Measurements from ENCODE around the gene GPX2. TPM values are rescaled to one million over a fixed set of nuclear protein-coding genes. Genes with fewer than 3 reads are reported as not detected.

Gene GPX2
- total RNA-seq, 1 donor from 2014 or later, result 0.63 TPM

GRCh38 chr14:64932231-64932630 is 10.3 kb downstream of the GPX2 start:
- H3K27me3 Mint-ChIP-seq (ENCODE audit: low read depth), result no peaks in the 10 kb centered on the region
- H3K4me1 Mint-ChIP-seq, result peaks cover 20% of the 10 kb centered on the region
- no peak overlapping the region for H3K4me3 Mint-ChIP-seq
- H3K27ac Mint-ChIP-seq, result no peak overlapping the region
- no peaks in the 10 kb centered on the region for H3K9me3 Mint-ChIP-seq
- no peak for DNase-seq (ENCODE audit: low spot score in 2 of 2, unreplicated experiment in 2 of 2)
- H3K36me3 Mint-ChIP-seq, result peaks cover 18% of the 10 kb centered on the region
- TF ChIP-seq, protein P1, sequence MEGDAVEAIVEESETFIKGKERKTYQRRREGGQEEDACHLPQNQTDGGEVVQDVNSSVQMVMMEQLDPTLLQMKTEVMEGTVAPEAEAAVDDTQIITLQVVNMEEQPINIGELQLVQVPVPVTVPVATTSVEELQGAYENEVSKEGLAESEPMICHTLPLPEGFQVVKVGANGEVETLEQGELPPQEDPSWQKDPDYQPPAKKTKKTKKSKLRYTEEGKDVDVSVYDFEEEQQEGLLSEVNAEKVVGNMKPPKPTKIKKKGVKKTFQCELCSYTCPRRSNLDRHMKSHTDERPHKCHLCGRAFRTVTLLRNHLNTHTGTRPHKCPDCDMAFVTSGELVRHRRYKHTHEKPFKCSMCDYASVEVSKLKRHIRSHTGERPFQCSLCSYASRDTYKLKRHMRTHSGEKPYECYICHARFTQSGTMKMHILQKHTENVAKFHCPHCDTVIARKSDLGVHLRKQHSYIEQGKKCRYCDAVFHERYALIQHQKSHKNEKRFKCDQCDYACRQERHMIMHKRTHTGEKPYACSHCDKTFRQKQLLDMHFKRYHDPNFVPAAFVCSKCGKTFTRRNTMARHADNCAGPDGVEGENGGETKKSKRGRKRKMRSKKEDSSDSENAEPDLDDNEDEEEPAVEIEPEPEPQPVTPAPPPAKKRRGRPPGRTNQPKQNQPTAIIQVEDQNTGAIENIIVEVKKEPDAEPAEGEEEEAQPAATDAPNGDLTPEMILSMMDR (IDR thresholded peaks at IDR 0.05; ENCODE audit: unreplicated experiment), result no peak

DNA sequence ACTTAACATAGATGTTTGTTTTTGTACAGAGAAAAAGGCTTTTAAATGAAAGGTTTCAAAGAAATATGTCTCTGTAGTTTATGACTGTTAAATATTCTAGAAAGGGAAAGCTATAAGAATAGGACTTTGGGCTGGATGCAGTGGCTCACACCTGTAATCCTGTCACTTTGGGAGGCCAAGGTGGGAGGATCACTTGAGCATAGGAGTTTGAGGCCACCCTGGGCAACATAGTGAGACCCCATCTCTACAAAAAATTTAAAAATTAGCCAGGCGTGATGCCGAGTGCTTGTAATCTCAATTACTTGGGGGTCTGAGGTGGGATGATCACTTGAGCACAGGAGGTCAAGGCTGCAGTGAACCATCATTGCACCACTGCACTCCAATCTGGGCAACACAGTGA is 11.4 kb downstream of the GPX2 start:
- Mint-ChIP-seq H3K27ac (no peak overlapping the region), H3K4me3 (no peak overlapping the region), H3K9me3 (no peaks in the 10 kb centered on the region), H3K27me3 (ENCODE audit: low read depth) (no peaks in the 10 kb centered on the region), H3K36me3 (peaks cover 23% of the 10 kb centered on the region), H3K4me1 (peaks cover 9% of the 10 kb centered on the region)
- no peak for DNase-seq (ENCODE audit: low spot score in 2 of 2, unreplicated experiment in 2 of 2)
- TF ChIP-seq, protein P1 (IDR thresholded peaks at IDR 0.05; ENCODE audit: unreplicated experiment), result no peak

- no peak for DNase-seq (ENCODE audit: low spot score in 2 of 2, unreplicated experiment in 2 of 2)
- Mint-ChIP-seq H3K27ac (peak overlapping the region; percentile 72), H3K4me1 (peaks cover 4% of the 10 kb centered on the region), H3K36me3 (peaks cover 25% of the 10 kb centered on the region), H3K27me3 (ENCODE audit: low read depth) (no peaks in the 10 kb centered on the region), H3K9me3 (no peaks in the 10 kb centered on the region), H3K4me3 (no peak overlapping the region)
- TF ChIP-seq, protein P1 (IDR thresholded peaks at IDR 0.05; ENCODE audit: unreplicated experiment), result no peak
Measured at GRCh38 chr14:64930085-64930843, 12.3 kb downstream of the GPX2 start.

- no peaks in the 10 kb centered on the region for H3K27me3 Mint-ChIP-seq (ENCODE audit: low read depth)
- H3K36me3 Mint-ChIP-seq, result peaks cover 25% of the 10 kb centered on the region
- TF ChIP-seq, protein P1 (IDR thresholded peaks at IDR 0.05; ENCODE audit: unreplicated experiment), result no peak
- peaks cover 4% of the 10 kb centered on the region for H3K4me1 Mint-ChIP-seq
- no peak overlapping the region for H3K27ac Mint-ChIP-seq
- H3K9me3 Mint-ChIP-seq, result no peaks in the 10 kb centered on the region
- DNase-seq (ENCODE audit: low spot score in 2 of 2, unreplicated experiment in 2 of 2), result no peak
- H3K4me3 Mint-ChIP-seq, result no peak overlapping the region
Measured at GRCh38 chr14:64929014-64929359, 13.6 kb downstream of the GPX2 start.

DNA sequence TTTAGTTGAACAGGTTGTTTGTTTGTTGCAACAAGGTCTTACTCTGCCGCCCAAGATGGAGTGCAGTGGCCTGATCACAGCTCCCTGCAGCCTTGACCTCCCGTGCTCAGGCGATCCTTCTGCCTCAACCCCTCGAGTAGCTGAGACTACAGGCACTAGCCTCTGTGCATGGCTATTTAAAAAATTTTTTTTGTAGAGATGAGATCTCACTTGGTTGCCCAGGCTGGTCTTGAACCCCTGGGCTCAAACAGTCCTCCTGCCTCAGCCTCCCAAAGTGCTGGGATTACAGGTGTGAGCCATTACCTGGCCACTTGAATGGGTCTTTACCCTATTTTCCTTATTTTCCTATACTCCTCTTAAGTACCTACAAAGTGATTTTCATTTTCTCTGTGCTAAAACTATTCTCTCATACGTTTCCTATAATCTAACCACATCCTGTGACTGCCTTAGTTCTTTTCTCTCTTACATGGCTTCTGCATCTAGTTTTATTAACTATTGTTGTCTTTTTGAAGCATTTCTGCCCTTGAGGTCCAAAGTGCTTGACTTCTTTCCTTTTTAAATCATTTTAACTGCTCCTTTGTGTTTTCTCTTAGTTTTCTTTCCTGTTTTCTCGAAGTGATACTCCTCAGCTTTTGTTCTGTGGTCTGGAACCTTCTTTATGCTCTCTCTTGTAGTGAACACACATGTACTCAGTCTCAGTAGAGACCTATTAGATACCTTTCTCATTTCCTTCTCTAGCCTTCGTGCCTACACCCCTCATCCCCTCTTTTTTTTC is 14.1 kb downstream of the GPX2 start:
- DNase-seq (ENCODE audit: low spot score in 2 of 2, unreplicated experiment in 2 of 2), result no peak
- Mint-ChIP-seq H3K36me3 (peaks cover 30% of the 10 kb centered on the region), H3K9me3 (no peaks in the 10 kb centered on the region), H3K4me1 (peaks cover 4% of the 10 kb centered on the region), H3K27ac (no peak overlapping the region), H3K4me3 (no peak overlapping the region), H3K27me3 (ENCODE audit: low read depth) (no peaks in the 10 kb centered on the region)
- TF ChIP-seq, protein P1 (IDR thresholded peaks at IDR 0.05; ENCODE audit: unreplicated experiment), result no peak
